Measurements from ENCODE around the gene GNAI3. TPM values are rescaled to one million over a fixed set of nuclear protein-coding genes. Genes with fewer than 3 reads are reported as not detected.

The GNAI3 gene
- total RNA-seq, 4 donors from 2014 or later = 5.1 to 7.2 (median 6.0) TPM

GRCh38 chr1:109629372-109630030 lies 81.1 kb downstream of the GNAI3 start:
- WGBS, 2 donors = 88 to 93% methylated on average over 9 to 10 of the region's 10 CpGs
- Histone ChIP-seq H3K4me1 (peaks cover 0 to under 1% of the 10 kb centered on the region in 2 donors), H3K4me3 (replicated peaks in 1 of 3) (no peak overlapping the region), H3K27me3 (no peaks in the 10 kb centered on the region), H3K9me3 (no peaks in the 10 kb centered on the region), H3K27ac (no peak overlapping the region), H3K36me3 (peaks cover 35 to 41% of the 10 kb centered on the region in 2 donors)
- intact Hi-C loops (cut with DNase I) = loop anchor here (5.0 to 10.0 kb wide), 2 partner anchors 82 to 555 kb away; partner anchors contain the start of genes GNAI3 and TAF13
- DNase-seq = no peak
- TF ChIP-seq CTCF (IDR thresholded peaks at IDR 0.05) = no peak
- no peak for TF ChIP-seq POLR2A (IDR thresholded peaks at IDR 0.05)

GRCh38 chr1:109630081-109630897 lies 81.9 kb downstream of the GNAI3 start:
- Histone ChIP-seq H3K4me1 (no peaks in the 10 kb centered on the region), H3K27me3 (no peaks in the 10 kb centered on the region), H3K9me3 (no peaks in the 10 kb centered on the region), H3K36me3 (peaks cover 35 to 41% of the 10 kb centered on the region in 2 donors), H3K27ac (no peak overlapping the region), H3K4me3 (replicated peaks in 1 of 3) (no peak overlapping the region)
- no peak for DNase-seq
- WGBS, 2 donors = 85 to 89% methylated on average over 18 to 21 of the region's 30 CpGs
- peak in 1 of 6 experiments; percentile 52 for TF ChIP-seq CTCF (IDR thresholded peaks at IDR 0.05)
- no peak for TF ChIP-seq POLR2A (IDR thresholded peaks at IDR 0.05)
- intact Hi-C loops (cut with DNase I) = loop anchor here (5.0 to 10.0 kb wide), 2 partner anchors 83 to 555 kb away; partner anchors contain the start of genes GNAI3 and TAF13

- no peak overlapping the region for H3K4me3 ChIP-seq (replicated peaks in 1 of 3)
- no peak overlapping the region for H3K27ac ChIP-seq
- no peaks in the 10 kb centered on the region for H3K27me3 ChIP-seq
- no peak for DNase-seq
- H3K36me3 ChIP-seq = peaks cover 35 to 41% of the 10 kb centered on the region in 2 donors
- 92 to 97% methylated on average over 6 to 11 of the region's 14 CpGs for WGBS, 2 donors
- no peaks in the 10 kb centered on the region for H3K9me3 ChIP-seq
- intact Hi-C loops (cut with DNase I) = loop anchor here (5.0 to 10.0 kb wide), 2 partner anchors 84 to 556 kb away; partner anchors contain the start of genes GNAI3 and TAF13
- no peak for TF ChIP-seq CTCF (IDR thresholded peaks at IDR 0.05)
- no peak for TF ChIP-seq POLR2A (IDR thresholded peaks at IDR 0.05)
- H3K4me1 ChIP-seq = no peaks in the 10 kb centered on the region
These were observed 82.6 kb downstream of the GNAI3 start for GRCh38 chr1:109630898-109631512.

- Histone ChIP-seq H3K27ac (no peak overlapping the region), H3K27me3 (no peaks in the 10 kb centered on the region), H3K4me1 (no peaks in the 10 kb centered on the region), H3K36me3 (peaks cover 33 to 37% of the 10 kb centered on the region in 2 donors), H3K4me3 (replicated peaks in 1 of 3) (no peak overlapping the region), H3K9me3 (no peaks in the 10 kb centered on the region)
- TF ChIP-seq POLR2A (IDR thresholded peaks at IDR 0.05) (no peak), CTCF (IDR thresholded peaks at IDR 0.05) (no peak)
- DNase-seq = no peak
- WGBS, 2 donors = 92 to 93% methylated on average over 12 to 13 of the region's 16 CpGs
- intact Hi-C loops (cut with DNase I) = loop anchor here (5.0 to 10.0 kb wide), 2 partner anchors 85 to 557 kb away; partner anchors contain the start of genes GNAI3 and TAF13
These were observed 83.4 kb downstream of the GNAI3 start for GRCh38 chr1:109631513-109632505.

Measured in thyroid gland (tissue), 4 donors.